HG02678 (cell line): ENCODE data around the gene DDT.
"Not testable (repeated sequence)": the region's sequence is repeated elsewhere in the genome, so short reads cannot be mapped to it uniquely, and the experiment has no call there.

Experiments
- ATAC-seq: cut with Tn5 transposase; IDR thresholded peaks from one replicate; pipeline ENCODE4 v1.9.1; 2021; ENCODE audit warnings: mild to moderate bottlenecking, moderate library complexity; ENCODE audit not compliant: unreplicated experiment

Gene DDT

DNA sequence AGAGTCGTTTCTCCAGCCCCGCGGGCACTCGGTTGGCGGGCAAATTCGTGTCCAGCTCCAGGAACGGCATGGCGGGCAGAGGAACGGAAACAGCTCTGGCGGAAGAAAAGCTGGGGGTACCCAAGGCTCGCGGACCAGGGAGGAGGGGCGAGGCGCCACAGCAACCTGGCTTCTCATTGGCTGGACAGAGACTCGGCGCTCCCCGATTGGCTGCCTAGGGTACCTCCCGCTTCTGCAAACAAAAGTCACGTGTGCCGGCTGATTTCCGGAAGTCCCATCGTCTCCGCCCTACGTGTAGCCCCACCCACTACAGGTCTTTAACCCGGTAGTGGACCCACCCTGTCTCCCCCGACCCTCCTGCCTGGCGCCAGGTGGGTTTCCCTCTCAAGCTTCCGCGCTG lies at the start of gene DDT:
DDT (minus strand) TSS at position 97 of the 400 bp plus-strand sequence; CDS start at position 70, 27 bp downstream.
- ATAC-seq: peak; percentile 95

- no peak for ATAC-seq
Measured at GRCh38 chr22:24023204-24023789, 49.1 kb upstream of the DDT start.

DNA sequence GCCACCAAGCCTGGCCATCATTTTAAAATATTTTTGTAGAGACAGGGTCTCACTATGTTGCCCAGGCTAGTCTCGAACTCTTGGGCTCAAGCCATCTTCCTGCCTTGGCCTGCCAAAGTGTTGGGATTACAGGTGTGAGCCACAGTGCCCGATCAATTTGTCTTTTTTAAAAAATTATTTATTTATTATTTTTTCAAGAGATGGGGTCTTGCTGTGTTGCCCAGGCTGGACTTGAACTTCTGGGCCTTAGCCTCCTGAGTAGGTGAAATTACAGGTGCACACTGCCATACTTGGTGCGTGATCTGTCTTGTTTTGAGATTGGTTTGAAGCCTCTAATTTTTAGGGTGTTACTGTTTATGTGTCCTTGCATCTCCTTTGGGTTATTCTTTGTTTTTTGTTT lies 47.1 kb upstream of the DDT start:
- no peak for ATAC-seq

DNA sequence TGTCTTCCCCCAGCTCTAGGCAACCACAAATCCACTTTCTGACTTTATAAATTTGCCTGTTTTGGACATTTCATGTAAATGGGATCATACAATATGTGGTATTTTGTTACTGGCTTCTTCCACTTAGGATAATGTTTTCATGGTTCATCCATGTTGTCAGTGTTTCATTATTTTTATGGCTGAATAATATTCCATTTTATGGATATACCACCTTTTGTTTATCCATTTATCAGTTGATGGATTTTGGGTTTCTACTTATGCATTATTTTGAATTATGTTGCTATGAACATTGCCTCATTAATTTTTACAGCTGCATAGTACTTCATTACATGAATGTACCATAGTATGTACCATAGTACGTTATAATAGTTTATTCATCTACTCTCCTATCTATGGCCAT lies 41.9 kb upstream of the DDT start:
- ATAC-seq: no peak

GRCh38 chr22:24011735-24012068 lies 37.5 kb upstream of the DDT start:
- no peak for ATAC-seq

- no peak for ATAC-seq
Measured at GRCh38 chr22:24010018-24010391, 35.8 kb upstream of the DDT start.

GRCh38 chr22:24009227-24010017 lies 35.2 kb upstream of the DDT start:
- ATAC-seq: no peak

GRCh38 chr22:24008381-24009226 lies 34.4 kb upstream of the DDT start:
- ATAC-seq: no peak

DNA sequence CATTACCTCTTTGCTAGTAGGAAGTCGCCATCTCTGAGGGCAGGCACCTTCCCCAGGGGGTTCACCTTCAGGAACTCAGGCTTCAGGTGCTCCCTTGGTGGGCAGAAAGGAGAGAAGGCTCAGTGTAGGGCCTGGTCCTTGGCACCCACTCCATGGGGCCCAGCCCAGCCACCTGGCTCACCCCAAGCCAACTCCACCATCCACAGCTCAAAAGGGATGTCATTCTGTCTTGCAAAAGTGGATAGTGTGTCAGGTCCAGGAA lies 33.7 kb upstream of the DDT start:
- no peak for ATAC-seq

- no peak for ATAC-seq
Measured at GRCh38 chr22:24007253-24008021, 33.2 kb upstream of the DDT start.

- no peak for ATAC-seq
Measured at GRCh38 chr22:24006914-24007214, 32.6 kb upstream of the DDT start.

DNA sequence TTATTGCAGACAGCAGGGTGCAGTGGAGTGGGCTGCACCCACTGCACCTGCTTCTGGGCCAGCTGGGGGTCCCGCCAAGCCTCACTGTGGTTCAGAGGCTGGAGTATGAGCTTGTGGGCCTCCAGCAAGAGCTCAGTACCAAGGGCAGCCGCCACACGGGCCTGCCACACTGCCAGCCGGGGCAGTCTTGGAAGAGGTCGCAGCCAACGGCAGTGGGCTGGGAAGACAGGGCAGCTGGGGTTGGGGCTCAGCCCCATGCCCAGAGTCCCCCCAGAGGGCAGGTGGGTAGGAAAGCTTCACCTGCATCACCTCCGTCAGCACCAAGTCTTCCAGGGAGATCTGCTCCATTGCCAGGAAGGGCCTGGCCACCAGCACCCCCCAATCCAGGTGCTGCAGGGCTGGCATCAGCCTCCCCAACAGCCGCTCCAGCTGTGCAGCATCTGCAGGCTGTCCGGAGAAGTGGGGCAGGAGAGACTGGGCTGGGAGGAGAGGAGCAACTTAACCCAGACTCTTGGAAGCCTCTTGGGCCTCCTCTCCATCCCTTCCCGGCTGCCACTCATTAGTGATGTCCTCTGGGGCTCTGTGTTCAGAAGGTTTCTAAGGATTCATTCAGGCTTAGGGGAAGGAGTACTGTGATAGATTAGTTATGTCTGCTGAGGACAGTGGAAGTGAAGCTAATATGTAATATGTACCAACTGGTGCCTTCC lies 32.1 kb upstream of the DDT start:
- no peak for ATAC-seq

DNA sequence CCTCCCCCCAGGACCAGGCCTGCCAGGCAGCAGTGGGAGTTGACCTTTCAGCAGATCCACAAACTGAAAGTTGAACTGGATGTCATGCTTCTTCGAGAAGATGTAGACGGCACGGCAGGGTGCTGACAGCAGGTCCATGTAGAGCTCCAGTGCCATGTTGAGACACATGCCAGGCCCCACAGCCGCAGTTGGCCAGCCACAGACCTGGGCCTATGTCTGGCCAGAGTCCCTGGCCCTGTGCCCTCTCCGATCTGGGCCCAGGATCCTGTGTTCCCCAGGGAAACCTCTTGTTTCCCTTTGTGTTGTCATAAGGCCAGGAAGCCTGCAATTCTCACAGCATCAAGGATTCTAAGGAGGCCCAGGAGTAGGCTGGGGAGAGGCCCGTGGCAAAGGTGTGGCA lies 31.0 kb upstream of the DDT start, which contains the start of gene GSTT4:
GSTT4 (minus strand) TSS at position 253 of the 400 bp plus-strand sequence; CDS start at position 156, 97 bp downstream.
- no peak for ATAC-seq

DNA sequence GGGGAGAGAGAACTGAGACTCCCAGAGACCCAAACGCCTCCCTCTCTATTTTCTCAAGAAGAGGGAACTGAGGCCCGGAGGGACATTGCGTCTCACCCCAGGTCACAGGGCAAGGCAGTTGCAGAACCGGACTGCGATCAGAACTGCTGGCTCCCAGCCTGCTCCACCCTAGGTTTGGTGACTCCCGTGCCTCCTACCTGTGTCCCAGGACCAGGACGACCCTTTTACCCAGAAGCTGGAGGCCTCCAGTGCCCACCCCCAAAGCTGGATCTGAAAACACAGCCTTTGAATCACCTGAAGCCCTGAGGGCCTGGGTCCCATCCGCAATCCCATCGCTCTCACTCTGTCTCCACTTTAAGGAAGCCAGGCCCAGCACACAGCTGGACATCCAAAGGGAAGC lies 29.6 kb upstream of the DDT start:
- ATAC-seq: no peak

DNA sequence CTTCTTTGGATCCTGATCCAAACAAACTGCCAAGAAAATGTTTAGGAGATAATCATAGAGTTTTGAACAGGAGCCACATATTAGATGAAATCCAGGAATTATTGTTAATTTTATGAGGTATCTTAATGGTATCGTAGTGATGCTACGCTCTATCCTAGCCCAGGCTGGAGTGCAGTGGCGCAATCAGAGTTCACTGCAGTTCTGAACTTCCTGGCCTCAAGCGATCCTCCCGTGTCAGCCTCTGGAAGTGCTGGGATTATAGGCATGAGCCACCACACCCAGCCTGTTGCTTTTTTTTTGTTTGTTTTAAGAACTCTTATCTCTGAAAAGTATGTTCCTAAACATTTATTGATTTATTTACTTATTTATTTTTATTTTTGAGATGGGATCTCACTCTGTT lies 28.6 kb upstream of the DDT start:
- ATAC-seq: no peak

GRCh38 chr22:24002272-24002671 lies 28.0 kb upstream of the DDT start:
- ATAC-seq: no peak

- ATAC-seq: no peak
Measured at GRCh38 chr22:24001314-24001713, 27.1 kb upstream of the DDT start.

- ATAC-seq: not testable (repeated sequence)
Measured at GRCh38 chr22:23999779-24000178, 25.5 kb upstream of the DDT start.

GRCh38 chr22:23997092-23997491 lies 22.9 kb upstream of the DDT start:
- no peak for ATAC-seq

GRCh38 chr22:23993581-23994177 lies 19.4 kb upstream of the DDT start:
- not testable (repeated sequence) for ATAC-seq
